Uterus (tissue), 4 donors: ENCODE measurements around the gene BCKDHB. TPM values are rescaled to one million over a fixed set of nuclear protein-coding genes. Genes with fewer than 3 reads are reported as not detected.

ENCODE experiments used
- DNase-seq, 2 donors: peaks; one replicate each; pipeline ENCODE4 v3.0.0-alpha.2; 2019 to 2020
- H3K27ac ChIP-seq, 2 donors: fragments of 200-600 bp; sonication (generic); 1 replicate in 1 of 2; 2 replicates in 1 of 2; pipeline ENCODE4 v1.5.1; 2016 to 2018
- H3K27me3 ChIP-seq, 2 donors: fragments of 200-600 bp; sonication (generic); one replicate each; pipeline ENCODE4 v1.5.1; 2018 to 2019; ENCODE audit warnings: control low read depth in 1 of 2
- H3K36me3 ChIP-seq, 2 donors: fragments of 200-600 bp; sonication (generic); one replicate each; pipeline ENCODE4 v1.5.1; 2019; ENCODE audit warnings: control low read depth in 1 of 2
- H3K4me1 ChIP-seq, 2 donors: fragments of 200-600 bp; sonication (generic); one replicate each; pipeline ENCODE4 v1.5.1; 2018 to 2019; ENCODE audit warnings: control low read depth in 1 of 2
- H3K4me3 ChIP-seq, 2 donors: fragments of 200-600 bp; sonication (generic); 1 replicate in 1 of 2; 2 replicates in 1 of 2; pipeline ENCODE4 v1.5.1; 2018 to 2019; ENCODE audit warnings: mild to moderate bottlenecking in 1 of 2
- H3K9me3 ChIP-seq, 2 donors: fragments of 200-600 bp; sonication (generic); one replicate each; pipeline ENCODE4 v1.5.1; 2019; ENCODE audit warnings: control low read depth in 1 of 2
- POLR2A ChIP-seq, 2 donors: fragments of 450-650 bp; IDR thresholded peaks; one replicate each; pipeline ENCODE4 v1.6.1; 2016; ENCODE audit warnings: antibody characterized with exemption in 2 of 2, mild to moderate bottlenecking in 1 of 2, moderate library complexity in 1 of 2
- intact Hi-C: fragments of 100-400 bp; cut with DNase I; formaldehyde crosslinking; loops from one replicate; pipeline ENCODE4 v1.15.1; 2023; ENCODE audit warnings: low total_unique reads
- total RNA-seq, 4 donors: library from RNA; depleted of rRNA in 3 of 4; stranded (reverse); fragments of >200 nt in 3 of 4; gene quantifications; one replicate each; pipeline versions ENCODE4 v1.1.0 to v1.2.4, GENCODE V29; 2014 to 2023
- TF ChIP-seq, protein P1 (sequence below), 4 experiments: fragments of 200-600 bp in 2 of 4; fragments of 450-650 bp in 2 of 4; sonication (generic) in 2 of 4; IDR thresholded peaks; one replicate each; pipeline ENCODE4 v1.5.1; 2016 to 2019; ENCODE audit warnings: antibody characterized with exemption in 4 of 4, mild to moderate bottlenecking in 2 of 4, moderate library complexity in 1 of 4
- donor health status: DM: yes; HTN: yes; CAD: no.

BCKDHB gene
- total RNA-seq, 4 donors from 2014 or later = 7.2 to 35.5 (median 13.2) TPM

DNA sequence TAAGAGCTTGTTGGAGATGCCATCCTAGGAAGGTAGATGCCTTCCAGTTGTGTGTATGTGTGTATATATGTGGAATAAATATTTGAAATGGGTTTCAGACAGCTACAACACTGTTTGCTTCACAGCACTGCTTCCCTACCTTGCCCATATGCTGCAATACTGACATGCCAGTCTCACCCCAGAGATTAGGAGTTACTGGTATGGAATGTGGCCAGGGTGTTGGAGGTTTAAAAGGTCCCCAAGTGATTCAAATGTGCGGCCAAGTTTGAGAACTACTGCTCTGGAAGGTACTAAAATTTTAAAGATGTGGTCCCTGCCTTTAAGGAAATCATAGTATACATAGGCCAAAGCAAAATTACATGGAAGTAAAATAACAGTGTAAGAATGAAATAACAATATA lies 39.5 kb downstream of the BCKDHB start:
- H3K27me3 ChIP-seq = no peaks in the 10 kb centered on the region
- no peaks in the 10 kb centered on the region for H3K36me3 ChIP-seq
- no peak for DNase-seq
- intact Hi-C loops = no loop called here
- TF ChIP-seq, protein P1, sequence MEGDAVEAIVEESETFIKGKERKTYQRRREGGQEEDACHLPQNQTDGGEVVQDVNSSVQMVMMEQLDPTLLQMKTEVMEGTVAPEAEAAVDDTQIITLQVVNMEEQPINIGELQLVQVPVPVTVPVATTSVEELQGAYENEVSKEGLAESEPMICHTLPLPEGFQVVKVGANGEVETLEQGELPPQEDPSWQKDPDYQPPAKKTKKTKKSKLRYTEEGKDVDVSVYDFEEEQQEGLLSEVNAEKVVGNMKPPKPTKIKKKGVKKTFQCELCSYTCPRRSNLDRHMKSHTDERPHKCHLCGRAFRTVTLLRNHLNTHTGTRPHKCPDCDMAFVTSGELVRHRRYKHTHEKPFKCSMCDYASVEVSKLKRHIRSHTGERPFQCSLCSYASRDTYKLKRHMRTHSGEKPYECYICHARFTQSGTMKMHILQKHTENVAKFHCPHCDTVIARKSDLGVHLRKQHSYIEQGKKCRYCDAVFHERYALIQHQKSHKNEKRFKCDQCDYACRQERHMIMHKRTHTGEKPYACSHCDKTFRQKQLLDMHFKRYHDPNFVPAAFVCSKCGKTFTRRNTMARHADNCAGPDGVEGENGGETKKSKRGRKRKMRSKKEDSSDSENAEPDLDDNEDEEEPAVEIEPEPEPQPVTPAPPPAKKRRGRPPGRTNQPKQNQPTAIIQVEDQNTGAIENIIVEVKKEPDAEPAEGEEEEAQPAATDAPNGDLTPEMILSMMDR (IDR thresholded peaks at IDR 0.05) = no peak
- TF ChIP-seq POLR2A (IDR thresholded peaks at IDR 0.05) = no peak
- H3K4me1 ChIP-seq = peaks cover 6 to 15% of the 10 kb centered on the region in 2 donors
- H3K9me3 ChIP-seq = no peaks in the 10 kb centered on the region
- no peak overlapping the region for H3K27ac ChIP-seq
- no peak overlapping the region for H3K4me3 ChIP-seq

GRCh38 chr6:80148220-80148619 lies 41.7 kb downstream of the BCKDHB start:
- Histone ChIP-seq H3K36me3 (no peaks in the 10 kb centered on the region), H3K27ac (no peak overlapping the region), H3K4me3 (no peak overlapping the region), H3K27me3 (no peaks in the 10 kb centered on the region), H3K4me1 (peaks cover 4 to 8% of the 10 kb centered on the region in 2 donors), H3K9me3 (no peaks in the 10 kb centered on the region)
- intact Hi-C loops = no loop called here
- no peak for TF ChIP-seq POLR2A (IDR thresholded peaks at IDR 0.05)
- TF ChIP-seq, protein P1 (IDR thresholded peaks at IDR 0.05) = no peak
- DNase-seq = no peak

GRCh38 chr6:80151635-80152034 lies 45.2 kb downstream of the BCKDHB start:
- Histone ChIP-seq H3K9me3 (no peaks in the 10 kb centered on the region), H3K27ac (no peak overlapping the region), H3K4me1 (no peaks in the 10 kb centered on the region), H3K36me3 (no peaks in the 10 kb centered on the region), H3K27me3 (no peaks in the 10 kb centered on the region), H3K4me3 (no peak overlapping the region)
- intact Hi-C loops = no loop called here
- no peak for DNase-seq
- TF ChIP-seq, protein P1 (IDR thresholded peaks at IDR 0.05) = no peak
- no peak for TF ChIP-seq POLR2A (IDR thresholded peaks at IDR 0.05)

- no peaks in the 10 kb centered on the region for H3K27me3 ChIP-seq
- no peaks in the 10 kb centered on the region for H3K9me3 ChIP-seq
- no peak overlapping the region for H3K27ac ChIP-seq
- no peak overlapping the region for H3K4me3 ChIP-seq
- no peaks in the 10 kb centered on the region for H3K4me1 ChIP-seq
- H3K36me3 ChIP-seq = no peaks in the 10 kb centered on the region
- DNase-seq = no peak
- no peak for TF ChIP-seq POLR2A (IDR thresholded peaks at IDR 0.05)
- TF ChIP-seq, protein P1 (IDR thresholded peaks at IDR 0.05) = no peak
- intact Hi-C loops = no loop called here
Observed at GRCh38 chr6:80154160-80154559, 47.7 kb downstream of the BCKDHB start.

- DNase-seq = no peak
- Histone ChIP-seq H3K27ac (no peak overlapping the region), H3K4me3 (no peak overlapping the region), H3K36me3 (no peaks in the 10 kb centered on the region), H3K9me3 (no peaks in the 10 kb centered on the region), H3K4me1 (no peaks in the 10 kb centered on the region), H3K27me3 (no peaks in the 10 kb centered on the region)
- TF ChIP-seq, protein P1 (IDR thresholded peaks at IDR 0.05) = no peak
- TF ChIP-seq POLR2A (IDR thresholded peaks at IDR 0.05) = no peak
- intact Hi-C loops = no loop called here
Observed at GRCh38 chr6:80156221-80156620, 49.8 kb downstream of the BCKDHB start.
